NCI-H82 treated with DMSO at 0.1 percent for 48 hours (cell line): ENCODE data around the gene SUSD1.

ENCODE experiments used
- DNase-seq: peaks from one replicate; lab custom pipeline; 2025; ENCODE audit not compliant: unreplicated experiment; lab: John Stamatoyannopoulos, UW

SUSD1 gene

GRCh38 chr9:112044881-112045280, 130.2 kb downstream of the SUSD1 start:
- DNase-seq = no peak

- no peak for DNase-seq
Measured at GRCh38 chr9:112044186-112044585, 130.9 kb downstream of the SUSD1 start.

GRCh38 chr9:112043423-112043822, 131.7 kb downstream of the SUSD1 start:
- no peak for DNase-seq

- no peak for DNase-seq
Measured at GRCh38 chr9:112042769-112043168, 132.3 kb downstream of the SUSD1 start.

GRCh38 chr9:112042244-112042638, 132.9 kb downstream of the SUSD1 start:
- DNase-seq = no peak

GRCh38 chr9:112041536-112042243, 133.4 kb downstream of the SUSD1 start:
- no peak for DNase-seq

- DNase-seq = no peak
Measured at GRCh38 chr9:112041199-112041535, 133.9 kb downstream of the SUSD1 start.

- no peak for DNase-seq
Measured at GRCh38 chr9:112038017-112038408, 137.1 kb downstream of the SUSD1 start.

GRCh38 chr9:112037281-112038016, 137.6 kb downstream of the SUSD1 start:
- DNase-seq = no peak

- DNase-seq = no peak
Measured at GRCh38 chr9:112035166-112035826, 139.8 kb downstream of the SUSD1 start.

- no peak for DNase-seq
Measured at GRCh38 chr9:112034216-112034611, 140.9 kb downstream of the SUSD1 start.

GRCh38 chr9:112033237-112034215, 141.6 kb downstream of the SUSD1 start:
- DNase-seq = no peak

GRCh38 chr9:112032743-112033142, 142.4 kb downstream of the SUSD1 start:
- DNase-seq = no peak

- no peak for DNase-seq
Measured at GRCh38 chr9:112032009-112032408, 143.1 kb downstream of the SUSD1 start.

- DNase-seq = no peak
Measured at GRCh38 chr9:112031400-112031799, 143.7 kb downstream of the SUSD1 start.

- DNase-seq = no peak
Measured at GRCh38 chr9:112029921-112030444, 145.1 kb downstream of the SUSD1 start.

GRCh38 chr9:112028242-112029221, 146.6 kb downstream of the SUSD1 start:
- no peak for DNase-seq

- no peak for DNase-seq
Measured at GRCh38 chr9:112025850-112026249, 149.2 kb downstream of the SUSD1 start.

GRCh38 chr9:112021742-112022141, 153.4 kb downstream of the SUSD1 start:
- no peak for DNase-seq
